Measurements from ENCODE around the gene KIF26B.

DNA sequence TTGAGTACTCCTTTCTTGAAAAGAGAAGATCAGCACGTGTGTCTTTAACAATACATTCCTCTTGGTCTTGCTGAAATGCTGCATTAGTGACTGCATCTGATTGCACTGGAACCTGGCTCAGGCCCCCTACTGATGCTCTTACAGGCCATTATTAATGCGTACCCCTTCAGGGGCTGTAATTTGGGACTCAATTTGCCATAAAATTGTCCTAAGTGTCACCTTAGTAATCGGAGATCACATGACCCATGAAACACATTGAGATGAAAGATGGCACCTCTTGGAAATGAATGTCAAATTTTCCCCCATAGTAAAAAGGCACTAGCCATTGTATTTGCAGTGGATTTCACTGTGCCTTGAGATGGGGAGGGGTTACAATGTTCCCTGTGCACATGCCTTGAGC lies 563.3 kb downstream of the KIF26B start:
- TF ChIP-seq, protein P1, sequence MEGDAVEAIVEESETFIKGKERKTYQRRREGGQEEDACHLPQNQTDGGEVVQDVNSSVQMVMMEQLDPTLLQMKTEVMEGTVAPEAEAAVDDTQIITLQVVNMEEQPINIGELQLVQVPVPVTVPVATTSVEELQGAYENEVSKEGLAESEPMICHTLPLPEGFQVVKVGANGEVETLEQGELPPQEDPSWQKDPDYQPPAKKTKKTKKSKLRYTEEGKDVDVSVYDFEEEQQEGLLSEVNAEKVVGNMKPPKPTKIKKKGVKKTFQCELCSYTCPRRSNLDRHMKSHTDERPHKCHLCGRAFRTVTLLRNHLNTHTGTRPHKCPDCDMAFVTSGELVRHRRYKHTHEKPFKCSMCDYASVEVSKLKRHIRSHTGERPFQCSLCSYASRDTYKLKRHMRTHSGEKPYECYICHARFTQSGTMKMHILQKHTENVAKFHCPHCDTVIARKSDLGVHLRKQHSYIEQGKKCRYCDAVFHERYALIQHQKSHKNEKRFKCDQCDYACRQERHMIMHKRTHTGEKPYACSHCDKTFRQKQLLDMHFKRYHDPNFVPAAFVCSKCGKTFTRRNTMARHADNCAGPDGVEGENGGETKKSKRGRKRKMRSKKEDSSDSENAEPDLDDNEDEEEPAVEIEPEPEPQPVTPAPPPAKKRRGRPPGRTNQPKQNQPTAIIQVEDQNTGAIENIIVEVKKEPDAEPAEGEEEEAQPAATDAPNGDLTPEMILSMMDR (IDR thresholded peaks at IDR 0.05): no peak
- no peak for TF ChIP-seq POLR2A (IDR thresholded peaks at IDR 0.05)
